ENCODE measurements around the gene ZBTB18.

Gene ZBTB18

GRCh38 chr1:244022311-244022710 lies 28.8 kb upstream of the ZBTB18 start:
- TF ChIP-seq CTCF (IDR thresholded peaks at IDR 0.05; ENCODE audit: low read depth, low read length, missing control alignments): no peak
- no peak for DNase-seq (ENCODE audit: extremely low read depth, low read depth)
- H3K4me3 ChIP-seq (replicated peaks; ENCODE audit: low read depth, low read length): no peak overlapping the region

GRCh38 chr1:244022864-244023440 lies 28.1 kb upstream of the ZBTB18 start:
- H3K4me3 ChIP-seq (replicated peaks; ENCODE audit: low read depth, low read length): no peak overlapping the region
- TF ChIP-seq CTCF (IDR thresholded peaks at IDR 0.05; ENCODE audit: low read depth, low read length, missing control alignments): no peak
- DNase-seq (ENCODE audit: extremely low read depth, low read depth): no peak

GRCh38 chr1:244027491-244028145 lies 23.5 kb upstream of the ZBTB18 start:
- no peak for DNase-seq (ENCODE audit: extremely low read depth, low read depth)

GRCh38 chr1:244028701-244029100 lies 22.4 kb upstream of the ZBTB18 start:
- TF ChIP-seq CTCF (IDR thresholded peaks at IDR 0.05; ENCODE audit: low read depth, low read length, missing control alignments): no peak
- H3K4me3 ChIP-seq (replicated peaks; ENCODE audit: low read depth, low read length): no peak overlapping the region
- no peak for DNase-seq (ENCODE audit: extremely low read depth, low read depth)

More at GRCh38 chr1:244027491-244028145, 23.5 kb upstream of the ZBTB18 start:
- no peak overlapping the region for H3K4me3 ChIP-seq (replicated peaks; ENCODE audit: low read depth, low read length)
- no peak for TF ChIP-seq CTCF (IDR thresholded peaks at IDR 0.05; ENCODE audit: low read depth, low read length, missing control alignments)

- no peak overlapping the region for H3K4me3 ChIP-seq (replicated peaks; ENCODE audit: low read depth, low read length)
- DNase-seq (ENCODE audit: extremely low read depth, low read depth): no peak
- no peak for TF ChIP-seq CTCF (IDR thresholded peaks at IDR 0.05; ENCODE audit: low read depth, low read length, missing control alignments)
Measured at GRCh38 chr1:244029124-244029523, 22.0 kb upstream of the ZBTB18 start.

- DNase-seq (ENCODE audit: extremely low read depth, low read depth): no peak
- H3K4me3 ChIP-seq (replicated peaks; ENCODE audit: low read depth, low read length): no peak overlapping the region
- no peak for TF ChIP-seq CTCF (IDR thresholded peaks at IDR 0.05; ENCODE audit: low read depth, low read length, missing control alignments)
Measured at GRCh38 chr1:244030481-244031040, 20.5 kb upstream of the ZBTB18 start.

Measured in HFF-Myc (cell line).